Measurements from ENCODE around the gene FAM78B.

FAM78B gene

GRCh38 chr1:166026143-166026542 is 140.7 kb downstream of the FAM78B start:
- Histone ChIP-seq H3K9ac (ENCODE audit: low read depth in 1 of 2, low read length in 2 of 2) (no peak overlapping the region), H3K27me3 (ENCODE audit: control insufficient read depth in 1 of 2, insufficient read depth in 2 of 2, low read length in 2 of 2) (no peaks in the 10 kb centered on the region), H3K27ac (ENCODE audit: low read depth, low read length) (no peak overlapping the region), H3K36me3 (ENCODE audit: control insufficient read depth in 1 of 2, insufficient read depth in 2 of 2, low read length in 2 of 2) (no peaks in the 10 kb centered on the region), H3K4me1 (ENCODE audit: control insufficient read depth in 1 of 2, insufficient read depth in 2 of 2, low read length in 2 of 2) (no peaks in the 10 kb centered on the region), H3K4me3 (ENCODE audit: low read depth in 1 of 2, low read length in 2 of 2) (no peak overlapping the region), H3K9me3 (ENCODE audit: control insufficient read depth in 1 of 2, low read length in 2 of 2) (no peaks in the 10 kb centered on the region)

GRCh38 chr1:166020210-166020609 is 146.6 kb downstream of the FAM78B start:
- Histone ChIP-seq H3K27me3 (ENCODE audit: control insufficient read depth in 1 of 2, insufficient read depth in 2 of 2, low read length in 2 of 2) (no peaks in the 10 kb centered on the region), H3K4me3 (ENCODE audit: low read depth in 1 of 2, low read length in 2 of 2) (no peak overlapping the region), H3K9me3 (ENCODE audit: control insufficient read depth in 1 of 2, low read length in 2 of 2) (no peaks in the 10 kb centered on the region), H3K27ac (ENCODE audit: low read depth, low read length) (no peak overlapping the region), H3K4me1 (ENCODE audit: control insufficient read depth in 1 of 2, insufficient read depth in 2 of 2, low read length in 2 of 2) (no peaks in the 10 kb centered on the region), H3K36me3 (ENCODE audit: control insufficient read depth in 1 of 2, insufficient read depth in 2 of 2, low read length in 2 of 2) (no peaks in the 10 kb centered on the region), H3K9ac (ENCODE audit: low read depth in 1 of 2, low read length in 2 of 2) (no peak overlapping the region)

Measured in duodenal mucosa (tissue), 2 donors.